Keratinocyte (primary cell): Measurements from ENCODE around the gene NCKAP1. TPM values are rescaled to one million over a fixed set of nuclear protein-coding genes. Genes with fewer than 3 reads are reported as not detected.

ENCODE experiments used
- DNase-seq: peaks from one replicate; pipeline ENCODE4 v3.0.0-alpha.2; 2011; ENCODE audit warnings: low read depth, missing footprints, low spot score
- FAIRE-seq: peaks from 2 replicates; lab custom pipeline; 2011; peaks lifted over from hg19 to GRCh38; lab: Jason Lieb, UNC
- H2AFZ ChIP-seq: 2 replicates; pipeline ENCODE4 v1.6.0; 2012; ENCODE audit warnings: low read length, control low read depth, inconsistent platforms; ENCODE audit not compliant: control insufficient read depth
- H3K27ac ChIP-seq: 2 replicates; pipeline ENCODE4 v1.5.1; 2011; ENCODE audit warnings: low read length; ENCODE audit not compliant: control insufficient read depth, insufficient read depth
- H3K27me3 ChIP-seq: 3 replicates; pipeline ENCODE4 v1.6.0; 2011; ENCODE audit warnings: low read length; ENCODE audit not compliant: control insufficient read depth, insufficient read depth; ENCODE audit errors: extremely low read depth
- H3K36me3 ChIP-seq, 2 experiments: 2 replicates in 1 of 2; 3 replicates in 1 of 2; pipeline ENCODE4 v1.5.1; 2011; ENCODE audit warnings: low read length in 2 of 2, mild to moderate bottlenecking in 1 of 2; ENCODE audit not compliant: control insufficient read depth in 2 of 2, insufficient read depth in 2 of 2; ENCODE audit errors: extremely low read depth in 1 of 2
- H3K4me1 ChIP-seq: 3 replicates; pipeline ENCODE4 v1.5.1; 2011; ENCODE audit warnings: low read length; ENCODE audit not compliant: control insufficient read depth, insufficient read depth; ENCODE audit errors: extremely low read depth
- H3K4me2 ChIP-seq: 3 replicates; pipeline ENCODE4 v1.6.0; 2011; ENCODE audit warnings: low read depth, low read length; ENCODE audit not compliant: control insufficient read depth, insufficient read depth; ENCODE audit errors: extremely low read depth
- H3K4me3 ChIP-seq, 3 experiments: fragments of 200-600 bp in 1 of 3; sonication (generic) in 1 of 3; 2 replicates in 2 of 3; 3 replicates in 1 of 3; pipeline ENCODE4 v1.5.1; 2011 to 2016; ENCODE audit warnings: low read length in 3 of 3, mild to moderate bottlenecking in 3 of 3, control low read depth in 2 of 3, inconsistent platforms in 1 of 3, low read depth in 1 of 3, mixed read lengths in 1 of 3, mixed run types in 1 of 3, moderate library complexity in 1 of 3; ENCODE audit not compliant: control insufficient read depth in 2 of 3, insufficient read depth in 2 of 3; ENCODE audit errors: extremely low read depth in 1 of 3
- H3K79me2 ChIP-seq: 2 replicates; pipeline ENCODE4 v1.6.0; 2012; ENCODE audit warnings: low read length; ENCODE audit not compliant: control insufficient read depth, insufficient read depth
- H3K9ac ChIP-seq: 3 replicates; pipeline ENCODE4 v1.6.0; 2011; ENCODE audit warnings: low read length; ENCODE audit not compliant: control insufficient read depth, insufficient read depth; ENCODE audit errors: extremely low read depth
- H3K9me1 ChIP-seq: 3 replicates; pipeline ENCODE4 v1.6.0; 2011; ENCODE audit warnings: low read length; ENCODE audit not compliant: control insufficient read depth, insufficient read depth; ENCODE audit errors: extremely low read depth
- H3K9me3 ChIP-seq: 2 replicates; pipeline ENCODE4 v1.5.1; 2012; ENCODE audit warnings: low read depth, low read length; ENCODE audit not compliant: control insufficient read depth
- H4K20me1 ChIP-seq: 3 replicates; pipeline ENCODE4 v1.6.0; 2011; ENCODE audit warnings: low read length; ENCODE audit not compliant: control insufficient read depth, insufficient read depth; ENCODE audit errors: extremely low read depth
- CTCF ChIP-seq, 3 experiments: IDR thresholded peaks in 1 of 3; conservative IDR thresholded peaks in 1 of 3; optimal IDR thresholded peaks in 1 of 3; 2 replicates in 2 of 3; 3 replicates in 1 of 3; pipeline versions ENCODE3 to v1.5.1; 2011; ENCODE audit warnings: low read length in 3 of 3, mild to moderate bottlenecking in 3 of 3, moderate library complexity in 2 of 3, control low read depth in 1 of 3, inconsistent platforms in 1 of 3; ENCODE audit not compliant: insufficient read depth in 2 of 3; ENCODE audit errors: extremely low read depth in 1 of 3
- EZH2 ChIP-seq: IDR thresholded peaks from one replicate; pipeline ENCODE4 v1.6.1; 2012; ENCODE audit warnings: inconsistent platforms, mild to moderate bottlenecking, low read length, moderate library complexity
- dilution Hi-C: fragments of 300-500 bp; cut with MboI; formaldehyde crosslinking; loops from one replicate; pipeline ENCODE4 v1.7.0; 2020; ENCODE audit warnings: low sequenced_read_pairs; ENCODE audit not compliant: extremely low pct_ligation_motif_present
- polyA plus RNA-seq, 5 experiments: library from polyadenylated mRNA; depleted of rRNA in 3 of 5; stranded (reverse) in 3 of 5; stranded (forward) in 1 of 5; unstranded in 1 of 5; fragments of >200 nt; gene quantifications; 1 replicate in 1 of 5; 2 replicates in 3 of 5; 3 replicates in 1 of 5; pipeline versions ENCODE4 v1.2.1 to v1.2.3, GENCODE V29; 2011 to 2012; ENCODE audit warnings: missing spikeins in 2 of 5, low read depth in 1 of 5, low replicate concordance in 1 of 5

NCKAP1 gene
- polyA plus RNA-seq, 1 donor (not counting 4 experiments of a cell fraction or from before 2014, with no cell fraction given), result 207 TPM

DNA sequence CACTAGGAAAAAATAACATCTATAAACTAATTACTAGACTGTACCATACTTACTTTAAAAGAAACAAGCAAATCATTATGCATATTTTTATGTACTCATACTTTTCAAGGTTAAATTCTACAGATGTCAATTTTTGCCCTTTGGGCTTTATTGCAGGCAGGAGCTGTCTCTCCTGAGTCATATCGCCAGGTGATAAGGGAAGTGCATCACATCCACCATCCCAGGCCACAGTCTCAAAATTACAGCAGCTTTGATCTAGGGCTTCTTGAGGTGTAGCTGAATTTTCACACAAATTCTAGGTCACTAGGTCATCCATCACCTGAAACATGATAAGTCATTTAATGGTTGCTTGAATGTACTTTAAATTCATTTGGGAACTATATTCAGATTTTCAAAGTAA is 133.4 kb downstream of the NCKAP1 start:
- no peaks in the 10 kb centered on the region for H4K20me1 ChIP-seq
- no peaks in the 10 kb centered on the region for H3K27me3 ChIP-seq
- H3K4me3 ChIP-seq, result no peak overlapping the region
- DNase-seq, result no peak
- H3K4me2 ChIP-seq, result no peak overlapping the region
- no peaks in the 10 kb centered on the region for H3K4me1 ChIP-seq
- no peak overlapping the region for H3K27ac ChIP-seq
- H3K9me3 ChIP-seq, result no peaks in the 10 kb centered on the region
- no peaks in the 10 kb centered on the region for H3K9me1 ChIP-seq
- TF ChIP-seq EZH2 (no peak), CTCF (optimal IDR thresholded peaks at IDR 0.05 in 1 of 3, IDR thresholded peaks at IDR 0.05 in 1 of 3, conservative IDR thresholded peaks at IDR 0.05 in 1 of 3; ENCODE audit: extremely low read depth in 1 of 3, insufficient read depth in 2 of 3, low read length in 3 of 3) (no peak)
- no peak overlapping the region for H2AFZ ChIP-seq
- dilution Hi-C loops, result no loop called here
- no peak for FAIRE-seq
- H3K36me3 ChIP-seq, result peaks cover 0 to 6% of the 10 kb centered on the region in 2 experiments
- no peak overlapping the region for H3K9ac ChIP-seq
- H3K79me2 ChIP-seq, result no peaks in the 10 kb centered on the region

DNA sequence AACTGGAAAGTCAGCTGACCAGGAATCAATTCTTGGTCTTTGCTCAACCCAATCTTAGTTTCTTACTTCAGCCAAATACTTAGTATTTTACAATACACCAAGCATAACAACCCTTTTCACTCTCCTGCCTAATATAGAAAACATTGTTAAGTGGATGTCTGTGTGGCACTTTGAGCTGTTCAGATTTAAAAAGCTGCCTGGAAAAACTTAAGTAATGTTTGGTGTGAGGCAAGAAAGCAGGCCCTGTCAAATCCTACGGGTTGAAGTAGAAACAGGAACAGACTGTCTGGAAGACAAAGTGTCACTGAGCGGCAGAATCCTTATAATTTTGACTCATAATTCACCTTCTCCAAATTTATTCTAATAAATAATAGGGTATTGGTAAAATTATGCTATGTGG is 134.7 kb downstream of the NCKAP1 start:
- FAIRE-seq (no peak), DNase-seq (no peak)
- no peak overlapping the region for H3K4me3 ChIP-seq
- H3K4me1 ChIP-seq, result no peaks in the 10 kb centered on the region
- H3K9me3 ChIP-seq, result no peaks in the 10 kb centered on the region
- H3K27ac ChIP-seq, result no peak overlapping the region
- no peaks in the 10 kb centered on the region for H4K20me1 ChIP-seq
- dilution Hi-C loops, result no loop called here
- H3K9ac ChIP-seq, result no peak overlapping the region
- TF ChIP-seq EZH2, result no peak
- no peak for TF ChIP-seq CTCF (optimal IDR thresholded peaks at IDR 0.05 in 1 of 3, IDR thresholded peaks at IDR 0.05 in 1 of 3, conservative IDR thresholded peaks at IDR 0.05 in 1 of 3; ENCODE audit: extremely low read depth in 1 of 3, insufficient read depth in 2 of 3, low read length in 3 of 3)
- no peak overlapping the region for H2AFZ ChIP-seq
- H3K79me2 ChIP-seq, result no peaks in the 10 kb centered on the region
- no peak overlapping the region for H3K4me2 ChIP-seq
- H3K36me3 ChIP-seq, result peaks cover 0 to 4% of the 10 kb centered on the region in 2 experiments
- H3K27me3 ChIP-seq, result no peaks in the 10 kb centered on the region
- H3K9me1 ChIP-seq, result no peaks in the 10 kb centered on the region
